ENCODE results near the gene FERD3L. TPM values are rescaled to one million over a fixed set of nuclear protein-coding genes. Genes with fewer than 3 reads are reported as not detected.
A peak's percentile ranks its signal among the peaks of the same experiment; 100 is the strongest.
"Not testable (repeated sequence)": the region's sequence is repeated elsewhere in the genome, so short reads cannot be mapped to it uniquely, and the experiment has no call there.

Gene FERD3L, protein sequence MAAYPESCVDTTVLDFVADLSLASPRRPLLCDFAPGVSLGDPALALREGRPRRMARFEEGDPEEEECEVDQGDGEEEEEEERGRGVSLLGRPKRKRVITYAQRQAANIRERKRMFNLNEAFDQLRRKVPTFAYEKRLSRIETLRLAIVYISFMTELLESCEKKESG
- total RNA-seq (ENCODE audit: insufficient read depth, low replicate concordance), result not detected

- no peak for DNase-seq (ENCODE audit: low spot score)
Observed at GRCh38 chr7:19144661-19145433, at the start of gene FERD3L. Gene FERD3L (minus strand): TSS chr7:19145421. CDS start chr7:19145362, 59 bp downstream.

DNA sequence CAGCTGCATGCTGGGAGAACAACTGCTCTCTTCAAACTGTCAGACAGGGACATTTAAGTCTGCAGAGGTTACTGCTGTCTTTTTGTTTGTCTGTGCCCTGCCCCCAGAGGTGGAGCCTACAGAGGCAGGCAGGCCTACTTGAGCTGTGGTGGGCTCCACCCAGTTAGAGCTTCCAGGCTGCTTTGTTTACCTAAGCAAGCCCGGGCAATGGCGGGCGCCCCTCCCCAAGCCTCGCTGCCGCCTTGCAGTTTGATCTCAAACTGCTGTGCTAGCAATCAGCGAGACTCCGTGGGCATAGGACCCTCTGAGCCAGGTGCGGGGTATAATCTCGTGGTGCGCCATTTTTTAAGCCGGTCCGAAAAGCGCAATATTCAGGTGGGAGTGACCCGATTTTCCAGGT is 49.2 kb upstream of the FERD3L start:
- DNase-seq (ENCODE audit: low spot score), result not testable (repeated sequence)

DNA sequence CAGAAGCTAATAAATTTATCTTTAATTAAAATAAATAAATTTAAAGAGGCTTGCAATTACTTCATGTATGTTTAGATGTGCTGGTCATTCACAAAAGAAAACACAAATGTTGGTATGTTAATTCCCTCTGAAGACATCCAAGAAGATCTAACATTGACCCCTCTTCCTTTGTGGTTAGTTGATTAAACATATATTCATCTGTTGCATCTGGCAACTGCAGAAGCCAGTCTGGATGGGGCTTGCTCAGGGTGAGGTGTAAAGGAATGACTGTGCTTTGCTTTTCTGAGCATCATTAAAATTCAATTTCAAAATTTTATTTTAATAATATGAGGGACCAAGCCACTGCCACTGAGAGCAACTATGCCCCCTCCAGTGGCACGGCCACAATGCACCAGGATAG is 36.4 kb upstream of the FERD3L start:
- DNase-seq (ENCODE audit: low spot score), result no peak

DNA sequence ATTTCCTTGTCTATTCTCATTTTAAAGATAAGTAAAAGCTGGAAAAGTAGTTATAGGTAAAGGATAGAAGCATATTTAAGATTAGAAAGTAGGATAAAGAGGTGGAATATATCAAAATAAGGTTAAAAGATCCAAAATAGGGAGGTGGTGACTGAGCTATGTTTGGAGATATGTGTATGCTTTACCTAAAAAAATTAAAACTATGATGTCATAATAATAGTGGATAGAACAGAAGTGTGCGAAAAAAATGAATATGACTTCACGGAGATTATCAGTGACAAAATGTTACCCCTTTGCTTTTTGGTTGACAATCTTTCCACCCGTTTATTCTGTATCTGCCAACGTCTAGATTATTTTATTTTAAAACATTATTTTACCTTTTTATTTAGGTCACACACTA is 33.4 kb upstream of the FERD3L start:
- no peak for DNase-seq (ENCODE audit: low spot score)

DNA sequence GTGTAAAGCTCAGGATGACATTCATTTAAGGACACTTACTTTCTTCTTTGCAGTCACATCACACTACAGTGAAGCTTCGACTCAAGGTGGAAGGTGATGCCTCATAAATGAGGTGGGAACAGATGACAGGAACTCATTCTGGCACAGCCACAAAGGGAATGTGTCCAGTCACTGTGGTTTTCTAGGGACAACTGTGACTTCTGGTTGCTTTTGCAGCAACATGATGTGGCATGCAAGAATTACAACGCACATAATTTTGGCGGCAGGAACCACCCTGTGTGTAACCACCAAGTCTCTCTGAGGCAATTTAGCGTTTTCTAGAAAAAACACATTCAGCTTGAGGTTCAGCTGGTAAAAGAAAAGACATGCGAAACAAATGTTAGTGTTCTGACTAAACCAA is 32.0 kb upstream of the FERD3L start:
- peak; percentile 50 for DNase-seq (ENCODE audit: low spot score)

DNA sequence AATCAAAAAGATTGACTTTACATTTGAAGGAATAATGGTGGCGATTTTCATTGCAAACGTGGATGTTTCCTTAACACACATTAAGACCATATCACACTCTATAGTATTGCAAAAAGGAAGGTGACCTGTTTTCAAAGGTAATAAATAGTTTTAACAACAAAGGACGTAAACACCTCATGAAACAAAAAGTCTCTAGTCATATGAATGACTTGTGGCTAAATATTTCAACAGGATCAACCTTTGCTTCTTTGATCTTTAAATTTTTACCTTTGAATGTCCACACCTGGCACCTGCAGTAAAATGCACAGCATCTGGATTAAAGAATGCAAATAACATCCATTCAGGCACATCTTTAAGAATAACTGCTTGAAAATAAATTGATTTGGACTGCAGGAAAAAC is 30.0 kb upstream of the FERD3L start:
- no peak for DNase-seq (ENCODE audit: low spot score)

DNA sequence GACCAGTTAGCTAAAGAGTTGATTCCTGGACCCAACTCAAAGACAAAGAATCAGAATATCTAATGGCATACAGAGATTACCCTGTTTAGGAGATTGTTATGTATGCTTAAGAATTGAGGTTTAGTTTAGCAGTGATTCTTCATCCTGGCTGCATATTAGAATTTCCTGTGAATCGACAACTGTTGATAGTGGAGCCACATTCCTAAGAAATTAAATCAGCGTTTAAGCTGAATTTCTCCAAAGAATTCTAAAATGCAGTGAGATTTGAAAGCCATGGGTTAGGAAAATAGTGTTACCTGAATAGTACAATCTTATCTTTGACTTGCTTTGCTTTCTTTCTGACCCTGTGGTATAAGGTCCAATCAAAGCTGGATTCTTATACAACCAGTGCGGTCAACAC is 16.4 kb upstream of the FERD3L start:
- DNase-seq (ENCODE audit: low spot score), result no peak

DNA sequence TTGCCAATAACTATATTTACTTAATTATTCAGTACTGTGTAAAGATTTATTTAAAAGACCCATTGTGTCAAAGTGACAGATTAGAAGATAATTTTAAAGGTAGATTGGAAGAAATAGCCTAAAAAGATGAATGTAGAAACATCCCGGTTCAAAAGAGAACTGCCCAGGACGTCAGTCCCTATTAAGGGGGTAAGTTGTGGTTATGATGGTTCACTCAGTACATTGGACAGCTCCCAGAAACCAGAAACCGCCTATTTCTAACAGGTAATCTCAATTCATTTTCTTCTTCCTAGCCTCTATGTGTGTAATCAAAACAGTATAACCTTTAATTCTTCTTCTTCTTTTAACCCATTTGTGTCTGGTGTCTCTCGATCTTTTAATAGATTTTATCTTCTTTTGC is 1.5 kb upstream of the FERD3L start:
- peak; percentile 26 for DNase-seq (ENCODE audit: low spot score)

DNA sequence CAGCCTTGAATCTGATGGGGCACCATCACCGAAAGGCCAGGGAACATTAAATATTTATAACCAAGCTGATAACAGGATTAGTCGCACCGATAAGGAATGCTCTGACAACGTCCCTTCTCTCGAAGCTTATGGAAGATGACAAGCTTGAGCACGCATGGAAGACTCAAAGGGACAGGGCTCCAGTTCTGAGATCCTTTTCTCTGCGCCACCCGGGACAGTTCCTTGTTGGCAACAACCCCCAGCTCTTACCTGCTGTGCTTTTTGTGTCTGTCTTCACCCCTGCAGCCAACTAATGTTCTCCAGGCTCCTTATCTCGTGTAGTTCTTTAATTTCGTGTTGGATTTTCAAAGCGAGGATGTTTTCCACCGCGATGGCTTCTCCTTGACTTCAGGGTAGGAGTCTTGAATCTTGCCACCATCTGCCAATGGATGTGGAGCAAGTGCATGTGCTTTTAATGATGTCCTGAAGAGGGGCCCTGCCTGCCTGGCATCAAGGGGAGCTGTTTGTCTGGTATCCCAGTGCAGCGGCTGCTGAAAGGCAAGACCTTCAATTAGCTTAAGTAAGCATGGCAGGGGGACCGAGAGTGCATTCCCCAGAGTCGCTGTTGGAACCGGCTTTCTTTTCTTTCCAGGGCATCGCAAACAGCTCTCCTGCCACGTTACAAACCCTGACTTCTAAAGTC is 354 bp upstream of the FERD3L start:
- no peak for DNase-seq (ENCODE audit: low spot score)

DNA sequence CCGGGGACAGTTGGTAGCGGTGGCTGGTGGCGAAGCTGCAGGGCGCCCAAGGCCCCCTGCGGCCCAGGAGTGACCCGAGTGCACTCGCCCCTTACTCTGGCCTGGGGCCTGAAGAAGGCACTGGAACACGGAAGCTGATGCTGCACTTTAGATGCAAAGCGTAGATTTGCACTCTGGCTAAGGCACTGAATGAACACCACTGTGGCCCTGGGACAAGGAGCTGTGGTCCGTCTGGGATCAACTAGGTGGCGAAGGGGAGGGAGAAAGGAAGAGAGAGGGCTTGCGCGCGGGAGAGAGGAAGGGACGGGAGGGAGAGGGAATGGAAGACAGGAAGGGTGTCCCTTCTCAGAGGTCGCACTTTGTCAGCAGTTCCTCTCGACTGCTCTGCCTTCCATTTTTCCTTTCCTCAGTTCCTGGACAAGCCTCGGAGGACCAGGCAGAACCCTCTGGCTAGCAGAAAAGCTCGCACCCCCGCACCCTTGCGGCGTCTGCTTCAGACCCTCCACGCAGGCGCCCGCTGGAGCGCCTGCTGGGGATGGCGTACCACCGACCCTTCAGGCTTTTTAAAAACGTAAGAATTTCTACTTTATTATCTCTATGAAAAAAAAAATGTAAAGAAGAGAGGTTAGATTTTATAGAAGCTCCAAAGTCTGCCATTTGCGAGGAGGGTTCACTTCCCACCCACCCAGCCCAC is 1.2 kb downstream of the FERD3L start:
- no peak for DNase-seq (ENCODE audit: low spot score)

GRCh38 chr7:19139706-19140327 is 5.4 kb downstream of the FERD3L start:
- DNase-seq (ENCODE audit: low spot score), result no peak

- DNase-seq (ENCODE audit: low spot score), result peak; percentile 38
Observed at GRCh38 chr7:19133886-19134285, 11.3 kb downstream of the FERD3L start.

- no peak for DNase-seq (ENCODE audit: low spot score)
Observed at GRCh38 chr7:19133390-19133789, 11.8 kb downstream of the FERD3L start.

DNA sequence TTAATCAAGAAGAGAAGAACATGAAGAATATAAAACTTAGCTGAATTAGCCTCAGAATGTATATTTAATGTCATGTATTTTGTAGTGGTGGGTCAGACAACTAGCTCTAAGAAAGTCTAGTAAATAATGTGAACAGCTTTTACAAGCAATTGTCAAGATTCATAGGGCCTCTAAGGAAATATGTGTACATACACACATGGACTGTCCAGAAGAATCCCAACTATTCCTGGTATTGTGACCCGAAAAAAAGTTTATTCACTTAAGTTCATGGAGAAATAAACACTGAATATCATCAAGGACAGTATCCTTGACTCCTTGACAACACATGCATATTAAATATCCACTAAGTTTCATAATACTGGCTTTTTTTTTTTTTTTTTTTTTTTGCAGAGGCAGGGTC is 16.4 kb downstream of the FERD3L start:
- DNase-seq (ENCODE audit: low spot score), result no peak

- peak; percentile 69 for DNase-seq (ENCODE audit: low spot score)
Observed at GRCh38 chr7:19121977-19122588, 23.1 kb downstream of the FERD3L start.

- DNase-seq (ENCODE audit: low spot score), result no peak
Observed at GRCh38 chr7:19119870-19120486, 25.2 kb downstream of the FERD3L start.

DNA sequence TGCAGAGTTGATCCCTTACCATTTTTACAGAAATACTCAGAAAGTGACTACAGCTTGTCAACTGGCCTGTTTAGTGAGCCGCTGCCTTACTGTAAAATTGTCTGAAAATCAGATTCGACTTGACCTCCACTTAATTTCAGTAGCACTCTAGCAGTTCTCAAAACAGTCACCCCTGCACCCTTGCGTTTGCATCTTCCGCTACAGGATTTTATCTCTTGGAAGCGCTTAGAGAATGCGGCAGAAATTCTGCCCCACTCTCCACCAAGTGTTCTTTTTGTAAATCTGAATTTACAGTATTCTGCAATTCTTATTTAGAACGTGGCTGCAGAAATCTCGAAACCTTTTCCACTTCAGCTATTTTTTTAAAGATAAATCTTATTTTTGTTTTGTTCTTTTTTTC is 25.8 kb downstream of the FERD3L start:
- no peak for DNase-seq (ENCODE audit: low spot score)

DNA sequence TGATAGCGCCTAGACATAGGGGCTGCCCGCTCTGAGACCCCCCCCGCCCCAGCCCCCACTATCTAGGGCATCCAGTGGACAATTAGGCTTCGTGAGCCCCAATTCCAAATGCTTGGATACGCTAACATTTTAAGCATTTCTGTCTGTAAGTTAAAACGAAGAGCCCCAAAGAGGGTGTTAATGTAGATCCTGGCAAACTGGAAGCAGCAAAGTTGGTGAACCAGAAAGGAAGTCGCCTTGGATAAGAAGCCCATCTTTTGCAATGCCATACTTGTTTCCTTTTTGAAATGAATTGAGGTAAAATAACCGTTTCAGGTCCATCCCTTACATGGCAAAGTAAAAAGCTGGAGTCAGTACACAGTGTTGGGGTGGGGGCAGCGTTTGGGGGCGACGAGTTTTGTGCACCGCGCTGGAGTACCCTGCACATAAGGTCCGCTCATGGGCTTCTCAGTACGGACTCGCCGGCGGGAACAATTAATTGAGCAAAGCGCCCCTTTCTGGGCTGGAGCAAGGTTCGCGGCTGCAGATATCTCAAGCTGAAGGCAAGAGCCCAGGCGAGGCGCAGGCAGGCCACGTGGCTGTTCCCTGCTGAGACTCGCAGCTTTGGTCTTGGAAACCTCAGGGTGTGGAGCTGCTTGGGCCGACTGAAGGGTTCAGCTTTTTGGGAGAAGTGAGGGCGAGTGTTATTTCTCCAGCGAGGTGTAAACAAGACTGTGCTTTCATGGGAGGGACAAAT is 26.4 kb downstream of the FERD3L start:
- DNase-seq (ENCODE audit: low spot score), result no peak

DNA sequence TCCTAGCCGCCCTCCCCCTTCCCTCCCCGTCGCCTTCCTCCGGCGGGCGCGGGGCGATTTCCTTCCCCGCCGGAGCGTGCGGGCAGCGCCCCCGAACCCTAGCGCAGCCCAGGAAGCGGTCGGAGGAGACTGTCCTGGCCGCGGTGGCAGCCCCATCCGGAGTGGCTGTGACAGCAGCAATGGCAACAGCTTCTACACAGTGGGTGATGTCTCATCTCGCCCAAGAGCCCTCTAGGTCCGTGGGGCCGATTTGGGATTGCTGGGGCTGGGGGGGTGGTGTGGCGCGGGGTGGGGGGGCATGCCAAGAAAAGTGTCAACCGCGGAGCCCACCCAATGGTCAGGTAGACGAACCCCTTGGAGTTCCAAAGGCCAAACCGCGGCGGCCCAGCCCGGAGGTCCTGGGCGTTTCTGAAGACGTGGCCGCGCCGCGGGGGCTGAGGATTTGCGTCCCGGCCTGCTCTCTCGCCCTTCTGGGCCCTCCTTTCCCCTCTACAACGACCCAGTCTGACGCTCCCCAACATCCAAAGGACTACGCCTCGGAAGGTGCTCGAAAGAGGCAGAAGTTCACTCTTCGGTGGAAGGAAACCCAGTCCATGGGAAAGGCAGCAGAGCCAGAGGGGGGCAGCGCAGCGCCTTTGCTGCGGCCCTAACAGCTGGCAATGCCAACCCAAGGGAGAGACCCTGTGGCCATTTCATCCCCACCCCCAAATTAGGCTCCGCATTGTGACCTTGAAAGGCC is 27.2 kb downstream of the FERD3L start:
- DNase-seq (ENCODE audit: low spot score), result no peak

Data from umbilical cord (tissue), 2 donors.